Measurements from ENCODE around the gene MCF2L2. TPM values are rescaled to one million over a fixed set of nuclear protein-coding genes. Genes with fewer than 3 reads are reported as not detected.
"Not testable (repeated sequence)": the region's sequence is repeated elsewhere in the genome, so short reads cannot be mapped to it uniquely, and the experiment has no call there.

Gene MCF2L2
- total RNA-seq, 1 experiment from 2014 or later = 0.23 TPM

- DNase-seq (ENCODE audit: low read depth) = not testable (repeated sequence)
Measured at GRCh38 chr3:183371600-183371968, 56.8 kb downstream of the MCF2L2 start.

GRCh38 chr3:183370391-183370790 lies 58.0 kb downstream of the MCF2L2 start:
- no peak for DNase-seq (ENCODE audit: low read depth)

- peak; percentile 55 for DNase-seq (ENCODE audit: low read depth)
Measured at GRCh38 chr3:183369627-183370026, 58.8 kb downstream of the MCF2L2 start.

- DNase-seq (ENCODE audit: low read depth) = no peak
Measured at GRCh38 chr3:183369117-183369516, 59.3 kb downstream of the MCF2L2 start.

- no peak for DNase-seq (ENCODE audit: low read depth)
Measured at GRCh38 chr3:183360971-183361624, 67.3 kb downstream of the MCF2L2 start.

- DNase-seq (ENCODE audit: low read depth) = peak; percentile 32
Measured at GRCh38 chr3:183359036-183359435, 69.4 kb downstream of the MCF2L2 start.

- DNase-seq (ENCODE audit: low read depth) = no peak
Measured at GRCh38 chr3:183357564-183358079, 70.8 kb downstream of the MCF2L2 start.

- no peak for DNase-seq (ENCODE audit: low read depth)
Measured at GRCh38 chr3:183356920-183357319, 71.5 kb downstream of the MCF2L2 start.

- DNase-seq (ENCODE audit: low read depth) = no peak
Measured at GRCh38 chr3:183354874-183355273, 73.5 kb downstream of the MCF2L2 start.

- no peak for DNase-seq (ENCODE audit: low read depth)
Measured at GRCh38 chr3:183354325-183354831, 74.0 kb downstream of the MCF2L2 start.

- no peak for DNase-seq (ENCODE audit: low read depth)
Measured at GRCh38 chr3:183353421-183353820, 75.0 kb downstream of the MCF2L2 start.

GRCh38 chr3:183350164-183350563 lies 78.3 kb downstream of the MCF2L2 start:
- DNase-seq (ENCODE audit: low read depth) = no peak

GRCh38 chr3:183349421-183350157 lies 78.8 kb downstream of the MCF2L2 start:
- DNase-seq (ENCODE audit: low read depth) = no peak

GRCh38 chr3:183342824-183343223 lies 85.6 kb downstream of the MCF2L2 start:
- DNase-seq (ENCODE audit: low read depth) = no peak

GRCh38 chr3:183341545-183342288 lies 86.7 kb downstream of the MCF2L2 start:
- no peak for DNase-seq (ENCODE audit: low read depth)

GRCh38 chr3:183340222-183340621 lies 88.2 kb downstream of the MCF2L2 start:
- DNase-seq (ENCODE audit: low read depth) = no peak

- no peak for DNase-seq (ENCODE audit: low read depth)
Measured at GRCh38 chr3:183339461-183340086, 88.8 kb downstream of the MCF2L2 start.

GRCh38 chr3:183338520-183338919 lies 89.9 kb downstream of the MCF2L2 start:
- DNase-seq (ENCODE audit: low read depth) = no peak

GRCh38 chr3:183332487-183332886 lies 95.9 kb downstream of the MCF2L2 start:
- no peak for DNase-seq (ENCODE audit: low read depth)

GRCh38 chr3:183331498-183331897 lies 96.9 kb downstream of the MCF2L2 start:
- DNase-seq (ENCODE audit: low read depth) = no peak

- no peak for DNase-seq (ENCODE audit: low read depth)
Measured at GRCh38 chr3:183330881-183331280, 97.5 kb downstream of the MCF2L2 start.

GRCh38 chr3:183329543-183329942 lies 98.9 kb downstream of the MCF2L2 start:
- DNase-seq (ENCODE audit: low read depth) = no peak
